Measurements from ENCODE around the gene MBD2. TPM values are rescaled to one million over a fixed set of nuclear protein-coding genes. Genes with fewer than 3 reads are reported as not detected.

MBD2 gene
- polyA plus RNA-seq, 12 donors, result 23.1 to 107 (median 44.7) TPM; not detected in 1

DNA sequence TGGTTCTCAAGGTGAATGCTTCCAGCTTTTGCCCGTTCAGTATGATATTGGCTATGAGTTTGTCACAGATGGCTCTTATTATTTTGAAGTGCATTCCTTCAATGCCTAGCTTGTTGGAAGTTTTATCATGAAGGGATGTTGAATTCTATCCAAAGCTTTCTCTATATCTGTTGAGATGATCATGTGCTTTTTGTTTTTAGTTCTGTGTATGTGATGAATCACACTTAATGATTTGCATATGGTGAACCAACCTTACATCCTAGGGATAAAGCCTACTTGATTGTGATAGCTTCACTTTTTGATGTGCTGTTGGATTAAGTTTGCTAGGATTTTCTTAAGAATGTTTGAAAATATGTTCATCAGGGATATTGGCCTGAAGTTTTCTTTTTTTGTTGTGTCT is 112.1 kb downstream of the MBD2 start:
- DNase-seq, result no peak

GRCh38 chr18:54109131-54109683 is 115.3 kb downstream of the MBD2 start:
- no peak for DNase-seq

DNA sequence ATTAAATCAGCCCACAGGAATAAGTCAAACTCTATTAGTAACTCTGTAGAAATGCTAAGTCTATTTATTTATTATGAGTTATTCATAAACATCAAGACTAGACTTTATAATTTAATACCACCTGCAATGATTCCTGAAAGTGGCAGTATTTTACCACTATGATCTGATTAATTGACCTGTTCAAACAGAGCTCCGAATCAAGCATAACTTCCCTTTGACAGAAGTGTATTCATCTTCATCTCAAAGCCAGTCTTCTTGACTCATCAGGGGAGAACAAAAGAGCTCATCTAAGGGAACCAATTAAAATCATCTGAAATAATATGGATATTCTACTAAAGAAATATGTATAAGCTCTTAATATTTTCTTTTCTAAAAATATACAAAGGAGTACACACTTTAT is 122.3 kb downstream of the MBD2 start:
- DNase-seq, result no peak

Other genes starting within 250 kb of the MBD2 start
- gene POLI, start 44.8 kb upstream of the MBD2 start, polyA plus RNA-seq (ENCODE audit: insufficient read length in 12 of 12), result 10 to 100 TPM in 11 of 12 donors, not detected in 1; 16.6 to 53.0 (median 37.5) TPM
- under 1 TPM in 2 of 12 donors, not detected in 10; 0.22 to 0.32 TPM for gene STARD6, start 133.2 kb upstream of the MBD2 start, polyA plus RNA-seq (ENCODE audit: insufficient read length in 12 of 12)
- gene C18orf54, start 133.2 kb upstream of the MBD2 start, polyA plus RNA-seq (ENCODE audit: insufficient read length in 12 of 12), result 10 to 100 TPM in 1 of 12 donors, 1 to 10 TPM in 10, not detected in 1; 4.1 to 10.8 (median 7.3) TPM